GM19455 (cell line): ENCODE measurements around the gene EFNA3.

Experiments
- ATAC-seq: cut with Tn5 transposase; IDR thresholded peaks from one replicate; pipeline ENCODE4 v1.9.1; 2021; ENCODE audit not compliant: unreplicated experiment

EFNA3 gene

DNA sequence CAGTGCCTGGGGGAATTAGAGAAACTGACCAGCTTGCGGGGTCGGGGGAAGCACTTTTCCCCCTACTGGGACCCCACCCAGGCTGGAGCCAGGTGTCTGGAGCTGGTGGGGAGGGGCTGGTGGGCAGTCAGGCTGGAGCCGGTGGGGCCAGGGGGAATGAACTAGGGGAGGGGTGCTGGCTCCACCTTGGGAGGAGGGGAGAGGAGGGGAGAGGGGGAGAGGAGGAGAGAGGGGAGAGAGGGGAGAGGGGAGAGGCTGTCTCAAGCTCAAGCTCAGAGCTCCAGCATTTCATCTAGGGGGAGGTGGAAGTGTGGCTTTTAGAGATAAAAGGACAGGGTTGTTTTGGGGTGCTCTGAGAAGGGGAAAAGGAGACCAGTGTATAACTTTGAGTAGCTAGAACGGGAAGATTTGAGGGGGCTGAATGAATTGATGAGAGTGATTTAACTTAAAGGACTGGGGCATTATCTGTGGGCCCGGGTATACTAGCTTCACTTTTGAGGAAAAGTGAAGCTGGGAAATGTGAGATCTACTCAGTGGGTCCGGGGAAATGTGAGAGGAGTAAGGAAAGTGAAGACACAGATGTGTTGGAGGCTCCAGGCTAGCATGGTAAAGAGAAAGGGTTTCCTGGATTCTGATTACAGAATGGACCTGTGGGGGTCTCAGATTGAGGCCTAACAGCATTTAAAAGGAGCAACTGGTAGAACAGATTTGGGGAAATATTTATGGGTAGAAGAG, 51.8 kb downstream of the EFNA3 start:
- no peak for ATAC-seq

DNA sequence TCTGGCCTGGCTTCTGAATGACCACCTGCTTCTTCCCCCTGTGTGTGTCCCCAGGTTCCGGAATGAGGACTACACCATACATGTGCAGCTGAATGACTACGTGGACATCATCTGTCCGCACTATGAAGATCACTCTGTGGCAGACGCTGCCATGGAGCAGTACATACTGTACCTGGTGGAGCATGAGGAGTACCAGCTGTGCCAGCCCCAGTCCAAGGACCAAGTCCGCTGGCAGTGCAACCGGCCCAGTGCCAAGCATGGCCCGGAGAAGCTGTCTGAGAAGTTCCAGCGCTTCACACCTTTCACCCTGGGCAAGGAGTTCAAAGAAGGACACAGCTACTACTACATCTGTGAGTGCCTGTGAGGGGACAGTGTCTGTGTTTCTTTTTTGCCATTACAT, 52.6 kb downstream of the EFNA3 start:
- no peak for ATAC-seq

DNA sequence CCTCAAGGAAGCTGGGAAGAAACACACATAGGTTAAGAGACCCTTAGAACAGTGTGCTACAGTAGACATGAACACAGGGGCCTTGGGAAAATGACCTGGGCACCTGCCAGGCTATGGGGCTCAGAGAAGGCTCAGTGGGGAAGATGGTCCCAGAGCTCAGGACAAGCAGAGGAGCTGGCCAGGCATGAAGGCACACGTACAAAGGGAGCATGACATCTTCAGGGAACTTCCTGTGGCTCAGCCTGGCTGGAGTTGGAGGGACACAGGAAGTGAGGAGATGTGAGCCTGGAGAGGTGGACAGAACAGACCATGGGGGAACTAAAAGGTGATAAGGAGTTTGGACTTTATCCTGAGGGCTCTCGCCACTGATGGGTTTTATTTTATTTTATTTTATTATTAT, 53.2 kb downstream of the EFNA3 start:
- no peak for ATAC-seq

DNA sequence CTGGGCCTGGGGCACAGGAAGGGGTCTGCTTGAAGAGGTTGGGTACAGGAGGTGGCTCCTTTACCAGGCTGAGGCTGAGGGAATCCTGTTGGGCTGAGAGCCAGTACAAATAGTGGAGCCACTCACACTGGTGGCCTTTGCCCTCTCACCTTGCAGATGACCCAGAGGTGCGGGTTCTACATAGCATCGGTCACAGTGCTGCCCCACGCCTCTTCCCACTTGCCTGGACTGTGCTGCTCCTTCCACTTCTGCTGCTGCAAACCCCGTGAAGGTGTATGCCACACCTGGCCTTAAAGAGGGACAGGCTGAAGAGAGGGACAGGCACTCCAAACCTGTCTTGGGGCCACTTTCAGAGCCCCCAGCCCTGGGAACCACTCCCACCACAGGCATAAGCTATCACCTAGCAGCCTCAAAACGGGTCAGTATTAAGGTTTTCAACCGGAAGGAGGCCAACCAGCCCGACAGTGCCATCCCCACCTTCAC, 55.2 kb downstream of the EFNA3 start:
- ATAC-seq, result no peak

DNA sequence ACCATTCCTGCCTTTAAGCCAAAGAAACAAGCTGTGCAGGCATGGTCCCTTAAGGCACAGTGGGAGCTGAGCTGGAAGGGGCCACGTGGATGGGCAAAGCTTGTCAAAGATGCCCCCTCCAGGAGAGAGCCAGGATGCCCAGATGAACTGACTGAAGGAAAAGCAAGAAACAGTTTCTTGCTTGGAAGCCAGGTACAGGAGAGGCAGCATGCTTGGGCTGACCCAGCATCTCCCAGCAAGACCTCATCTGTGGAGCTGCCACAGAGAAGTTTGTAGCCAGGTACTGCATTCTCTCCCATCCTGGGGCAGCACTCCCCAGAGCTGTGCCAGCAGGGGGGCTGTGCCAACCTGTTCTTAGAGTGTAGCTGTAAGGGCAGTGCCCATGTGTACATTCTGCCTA, 55.7 kb downstream of the EFNA3 start:
- no peak for ATAC-seq

DNA sequence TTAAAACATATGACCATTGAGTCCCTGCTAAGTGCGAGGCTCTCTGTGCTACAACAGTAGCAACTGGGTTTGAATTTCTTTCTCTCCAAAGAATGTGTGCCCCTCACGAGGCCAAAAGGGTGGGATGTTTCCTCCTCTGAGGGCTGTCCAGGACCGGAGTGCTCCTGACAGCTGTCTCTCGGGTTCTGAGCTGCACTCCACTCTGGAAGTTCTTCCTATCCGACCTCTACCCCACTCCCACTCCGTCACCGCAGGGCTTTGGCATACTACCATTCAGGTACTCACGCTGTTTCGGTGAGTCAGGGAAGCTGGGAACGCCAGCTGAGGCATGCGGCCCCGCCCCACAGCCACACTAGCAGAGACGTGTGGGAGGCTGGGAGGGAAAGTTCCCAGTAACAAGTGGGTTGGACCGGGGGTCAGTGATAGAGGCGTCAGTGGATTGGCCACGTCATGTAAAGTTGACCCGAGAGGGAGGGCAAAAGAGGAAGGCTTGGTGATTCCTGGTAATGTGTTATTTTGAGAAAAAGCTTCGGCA, 56.3 kb downstream of the EFNA3 start:
- ATAC-seq, result peak; percentile 21

DNA sequence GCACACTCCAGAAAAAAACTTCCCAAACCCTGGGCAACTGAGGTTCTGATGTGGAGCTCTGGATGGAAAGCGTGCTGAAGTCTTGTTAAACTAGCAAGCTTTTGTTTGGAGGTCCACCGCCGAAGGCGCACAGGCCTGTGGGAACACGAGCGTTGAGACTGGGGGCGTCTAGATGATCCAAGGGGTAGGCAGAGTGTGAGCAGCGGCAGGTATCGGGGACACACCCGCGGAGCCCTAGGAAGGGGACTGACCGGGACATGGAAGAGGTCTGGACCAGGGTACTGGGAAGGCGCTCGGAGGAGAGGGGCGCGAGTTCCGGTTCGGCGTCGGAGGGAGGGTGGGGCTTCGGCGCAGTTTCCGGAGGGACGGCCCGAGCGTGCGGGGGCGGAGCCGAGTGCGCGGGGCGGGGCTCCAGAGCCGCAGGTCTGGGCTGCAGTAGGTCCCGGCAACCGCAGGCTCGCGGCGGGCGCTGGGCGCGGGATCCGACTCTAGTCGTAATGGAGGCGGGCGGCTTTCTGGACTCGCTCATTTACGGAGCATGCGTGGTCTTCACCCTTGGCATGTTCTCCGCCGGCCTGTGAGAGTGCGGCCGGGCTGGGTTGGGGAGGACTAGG, 56.9 kb downstream of the EFNA3 start, which contains the start of gene SLC50A1:
Gene SLC50A1 (plus strand): TSS at position 438 of the 614 bp plus-strand sequence. CDS start 60 bp downstream, at position 498.
- peak; percentile 65 for ATAC-seq

DNA sequence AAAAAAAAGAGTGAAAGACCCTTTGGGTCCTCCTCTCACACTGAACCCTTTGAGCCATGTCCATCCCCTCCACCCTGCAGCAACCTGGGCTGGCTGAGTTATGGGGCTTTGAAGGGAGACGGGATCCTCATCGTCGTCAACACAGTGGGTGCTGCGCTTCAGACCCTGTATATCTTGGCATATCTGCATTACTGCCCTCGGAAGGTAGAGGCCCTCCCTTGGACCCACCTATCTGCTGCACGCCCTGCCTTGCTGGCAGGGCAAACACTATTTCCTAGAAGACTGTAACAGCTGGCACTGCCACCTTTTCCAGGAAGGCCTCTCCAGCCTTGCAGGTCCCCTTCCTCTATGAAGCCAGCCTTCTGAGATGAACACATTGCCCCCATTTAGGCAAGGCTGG, 58.1 kb downstream of the EFNA3 start:
- no peak for ATAC-seq
